C4-2B (cell line): ENCODE measurements around the gene GGA1.

Experiments used
- CTCF ChIP-seq: fragments of 450-650 bp; conservative IDR thresholded peaks from 2 replicates; pipeline ENCODE4 v1.5.1; 2017; ENCODE audit warnings: mild to moderate bottlenecking
- ZFX ChIP-seq: fragments of 450-650 bp; IDR thresholded peaks from 2 replicates; pipeline ENCODE4 v1.6.1; 2017

DNA sequence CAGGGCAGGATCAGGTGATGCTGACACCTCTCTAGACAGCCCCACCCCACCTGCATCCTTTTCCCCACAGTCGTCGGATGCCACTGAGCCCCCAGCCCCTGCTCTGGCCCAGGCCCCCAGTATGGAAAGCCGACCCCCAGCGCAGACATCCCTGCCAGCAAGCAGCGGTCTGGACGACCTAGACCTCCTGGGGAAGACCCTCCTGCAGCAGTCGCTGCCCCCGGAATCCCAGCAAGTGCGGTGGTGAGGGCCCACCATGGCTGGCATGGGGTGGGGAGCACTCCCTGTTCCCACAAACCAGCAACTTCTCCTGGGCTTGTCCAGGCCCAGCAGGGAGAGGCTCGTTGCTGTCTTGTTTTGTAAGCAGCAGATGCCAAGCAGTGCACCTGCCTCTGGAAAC lies 21.3 kb downstream of the GGA1 start:
- TF ChIP-seq CTCF (no peak), ZFX (no peak)
